Activated T-cell treated with anti-CD3 and anti-CD28 coated beads for 1 hour (primary cell): Measurements from ENCODE around the gene ZNF474.

Experiments used
- DNase-seq: peaks from one replicate; pipeline ENCODE4 v3.0.0-alpha.2; 2020; ENCODE audit warnings: low read depth

Gene ZNF474

DNA sequence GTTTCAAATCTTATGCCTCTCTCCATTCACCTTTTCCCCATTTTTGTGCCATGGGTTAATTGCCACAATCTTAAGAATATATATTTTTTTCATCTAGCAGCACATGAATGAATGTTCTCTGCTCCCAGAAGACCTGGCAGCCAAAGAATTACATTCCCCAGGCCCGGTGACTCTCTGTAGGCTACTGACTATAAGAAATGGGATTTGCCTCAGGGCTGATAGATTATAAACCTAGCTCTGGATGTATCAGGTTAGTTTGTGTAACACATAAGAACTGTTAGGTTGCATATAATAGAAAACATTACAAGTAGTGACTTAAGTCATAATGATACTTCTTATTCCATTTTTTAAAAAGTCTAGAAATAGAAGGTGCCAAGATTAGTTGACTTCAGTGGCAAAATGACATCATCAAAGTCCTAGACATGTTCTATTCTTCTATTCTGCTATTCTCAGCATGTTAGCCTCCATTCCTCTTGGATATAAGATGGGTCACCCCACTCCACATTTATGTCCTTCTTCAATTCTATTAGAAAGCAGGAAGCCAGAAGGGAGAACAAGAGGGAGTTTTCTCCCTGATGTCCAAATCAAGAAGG lies 10.9 kb upstream of the ZNF474 start:
- DNase-seq, result no peak

DNA sequence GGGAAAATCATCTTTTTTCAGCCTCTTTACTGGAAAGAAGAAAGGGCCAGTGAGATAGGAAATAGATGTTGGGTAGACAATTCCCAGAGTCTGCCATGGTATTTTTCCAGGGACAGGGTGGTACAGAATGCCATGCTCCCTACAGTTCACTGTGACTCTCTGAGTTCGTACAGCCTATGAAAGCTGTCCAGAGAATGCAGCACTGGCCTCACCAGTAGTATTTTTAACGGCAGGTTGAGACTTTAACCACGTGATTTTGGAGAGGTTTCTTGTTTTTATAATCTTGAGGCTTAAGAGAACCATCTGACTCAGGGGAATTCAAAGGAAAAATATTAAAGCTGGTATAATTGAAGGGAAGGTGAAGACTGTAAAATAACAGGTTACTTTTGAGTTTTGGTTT lies 10.1 kb upstream of the ZNF474 start:
- DNase-seq, result no peak

DNA sequence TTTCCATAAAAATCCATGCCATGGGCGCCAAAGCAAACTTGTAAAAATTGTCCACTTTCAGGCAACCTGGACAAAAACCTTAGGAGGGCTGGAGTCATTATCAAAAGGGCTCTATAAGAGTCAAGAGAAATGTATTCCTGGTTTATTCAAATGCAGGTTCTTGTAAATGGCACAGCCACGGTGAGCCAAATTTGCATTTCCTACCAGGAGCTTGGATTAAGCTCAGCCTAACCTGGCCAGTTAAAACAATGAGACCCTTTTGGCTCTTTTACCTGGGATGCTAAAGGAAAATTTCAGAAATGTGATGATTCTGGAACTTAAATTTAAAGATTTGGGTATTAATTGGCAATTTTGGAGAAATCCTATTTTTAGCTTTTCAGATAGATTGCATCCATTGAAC lies 8.9 kb upstream of the ZNF474 start:
- DNase-seq, result no peak

DNA sequence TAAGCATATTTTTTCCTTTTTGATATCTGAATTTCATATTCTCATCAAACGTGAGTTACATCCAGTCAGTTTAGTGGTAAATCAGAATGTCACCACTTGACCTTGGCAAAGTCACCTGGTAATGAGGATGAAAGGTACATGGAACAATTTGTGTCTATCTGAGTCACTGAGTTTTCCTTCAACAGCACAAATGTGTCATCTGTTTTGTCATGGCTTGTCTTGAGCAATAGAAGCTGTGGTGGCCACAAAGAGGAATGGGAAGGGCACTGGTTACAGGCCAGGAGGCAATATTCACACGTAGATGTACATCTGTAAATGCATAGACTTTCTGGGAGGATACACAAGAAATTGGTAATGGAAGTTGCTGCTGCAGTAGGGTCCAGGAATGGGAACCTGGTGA lies 8.4 kb upstream of the ZNF474 start:
- DNase-seq, result no peak

DNA sequence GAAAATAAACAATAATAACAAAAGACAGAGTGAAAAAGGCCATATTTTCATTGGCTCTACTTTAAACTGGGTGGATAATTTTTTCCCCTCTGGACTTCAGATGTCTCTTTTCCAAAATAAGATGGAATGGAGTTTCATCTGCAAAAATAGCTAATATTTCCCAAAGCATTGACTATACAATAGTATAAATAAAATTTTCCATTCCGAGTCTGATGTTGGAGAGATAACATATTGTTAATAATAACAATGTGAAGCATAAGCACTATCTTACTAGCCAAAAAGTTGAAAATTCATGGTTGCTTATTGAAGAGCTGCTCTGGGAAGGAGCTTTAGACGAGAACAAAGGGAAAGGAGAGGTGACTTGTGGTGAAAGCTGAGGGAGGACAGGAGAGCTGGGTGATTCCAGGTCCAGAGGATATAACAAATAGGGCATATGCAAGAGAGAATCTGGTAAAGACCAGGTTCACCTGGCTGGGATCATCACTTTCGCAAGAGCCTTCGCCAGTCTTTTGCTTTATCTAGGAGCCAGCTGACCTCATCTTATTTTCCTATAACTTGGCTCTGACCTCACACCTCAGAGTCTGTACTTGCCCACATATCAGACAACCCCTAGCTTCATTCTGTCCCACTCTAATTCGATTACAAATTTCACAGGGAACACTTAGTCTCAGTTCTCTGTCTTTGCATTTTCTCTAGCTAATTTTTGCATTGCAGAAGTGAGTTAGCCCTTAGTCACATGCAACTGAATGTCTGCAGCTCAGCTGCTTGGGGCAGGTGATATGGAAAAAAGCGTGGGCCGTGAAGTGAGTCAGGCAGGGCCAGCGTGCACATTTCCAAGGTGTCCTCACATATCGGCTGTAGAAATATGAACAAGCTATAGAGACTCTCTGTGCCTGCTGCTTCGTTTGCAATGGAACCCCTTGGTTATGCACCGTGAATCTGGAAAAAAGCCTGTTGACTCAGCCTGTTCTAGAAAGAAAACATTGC lies 7.6 kb upstream of the ZNF474 start:
- no peak for DNase-seq

DNA sequence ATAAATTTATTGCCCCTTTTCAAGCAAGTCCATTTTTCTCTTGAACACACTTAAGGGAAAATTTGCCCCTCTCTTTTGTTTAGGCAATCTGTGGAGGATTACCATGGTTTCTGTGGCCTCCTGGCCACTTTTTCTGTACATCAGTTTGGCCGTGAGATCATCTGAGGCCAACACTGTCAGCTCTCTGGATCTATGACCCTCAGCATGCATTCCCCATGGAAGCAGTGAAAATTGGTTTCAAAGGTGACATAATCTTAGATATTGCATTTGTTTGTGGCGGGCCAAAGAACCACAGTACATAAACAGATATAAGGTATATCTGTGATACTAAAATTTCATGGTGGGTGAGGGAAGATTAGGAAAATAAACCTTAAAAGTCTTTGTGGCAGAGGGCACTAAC lies 4.6 kb upstream of the ZNF474 start:
- no peak for DNase-seq

DNA sequence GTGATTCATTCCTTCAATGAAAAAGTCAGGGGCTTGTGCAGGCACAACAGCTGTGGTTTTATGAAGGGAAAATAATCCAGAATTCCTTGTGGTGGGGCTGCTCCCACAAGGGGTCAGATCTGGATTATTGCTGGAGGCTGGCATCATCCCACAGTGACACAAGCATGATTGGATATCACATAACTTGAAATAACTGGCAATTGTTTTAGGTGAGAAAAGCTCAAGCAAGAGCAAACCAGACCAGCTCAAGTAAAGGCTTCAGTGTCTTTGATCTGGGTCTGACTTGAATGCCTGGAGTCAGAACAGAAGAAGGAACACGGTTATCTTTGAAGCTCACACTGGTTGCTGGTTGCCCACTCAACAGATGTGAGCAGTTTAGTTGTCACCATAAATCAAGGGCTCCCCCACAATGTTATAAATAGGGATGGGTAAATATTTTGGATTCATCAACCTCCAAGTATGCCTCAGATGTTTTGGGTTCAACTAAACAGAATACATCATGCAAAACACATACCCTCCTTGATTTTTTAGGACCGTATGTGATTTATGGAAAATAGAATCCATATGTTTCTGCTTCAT lies 3.1 kb upstream of the ZNF474 start:
- no peak for DNase-seq

DNA sequence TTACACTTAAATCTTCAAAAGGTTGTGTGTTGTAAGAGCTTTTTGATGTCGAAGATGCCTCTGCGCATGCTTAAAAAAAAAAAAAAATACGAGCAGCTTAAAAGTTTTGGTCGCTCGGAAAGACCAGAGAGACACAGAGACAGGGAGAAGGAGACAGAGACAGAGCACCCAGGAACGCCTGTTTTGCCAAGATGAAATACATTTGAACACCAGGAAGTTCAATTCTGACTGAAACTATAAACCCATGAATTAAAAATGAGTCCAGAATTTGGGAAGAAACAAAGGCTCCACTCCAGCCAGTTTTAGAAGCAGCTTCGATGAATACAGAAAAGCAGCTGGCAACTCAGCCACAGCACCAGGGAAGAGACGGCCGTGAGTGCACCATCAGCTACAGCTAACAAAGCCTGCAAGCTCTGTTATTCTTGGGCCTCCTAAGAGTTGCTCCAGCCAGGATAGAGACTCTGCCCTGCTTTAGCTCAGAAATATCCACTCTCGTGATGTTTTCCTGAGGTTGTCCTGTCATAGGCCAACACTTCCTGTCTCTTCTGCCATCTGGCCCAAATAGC lies 2.5 kb upstream of the ZNF474 start:
- no peak for DNase-seq

DNA sequence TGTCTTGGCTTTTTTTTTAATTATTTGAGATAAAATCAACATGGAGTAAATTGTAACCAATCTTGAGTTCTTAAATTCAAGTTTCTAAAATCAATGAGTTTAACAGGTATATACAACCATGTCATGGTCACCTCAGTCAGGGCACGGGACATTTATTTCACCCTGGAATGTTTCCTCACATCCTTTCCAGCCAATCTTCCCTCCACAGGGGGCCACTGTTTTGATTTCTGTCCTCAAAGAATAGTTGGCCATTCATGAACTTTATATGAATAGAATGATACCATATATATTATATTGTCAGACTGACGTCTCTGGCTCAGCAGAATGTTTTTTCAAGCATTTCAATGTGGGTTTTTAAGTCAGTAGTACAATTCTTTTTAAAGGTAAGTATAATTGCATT lies 806 bp downstream of the ZNF474 start:
- no peak for DNase-seq

DNA sequence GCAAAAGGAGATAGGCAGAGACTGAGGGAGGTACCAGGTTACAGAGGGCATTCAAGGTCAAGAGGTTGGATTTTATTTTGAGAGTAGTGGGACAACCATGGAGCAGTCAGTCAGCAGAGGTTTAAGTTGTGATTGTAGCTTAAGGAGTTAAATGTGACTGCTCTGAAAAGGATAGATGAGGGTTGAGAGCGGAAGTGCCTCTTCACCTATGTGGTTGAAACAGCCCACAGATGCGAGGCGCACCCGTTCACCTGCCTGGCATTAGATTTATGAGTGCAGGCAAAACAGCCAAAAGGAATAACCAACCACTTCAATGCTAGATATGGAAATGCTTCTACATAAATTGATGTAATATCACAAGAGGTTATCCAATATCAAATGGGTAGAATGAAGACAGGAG lies 8.4 kb downstream of the ZNF474 start:
- no peak for DNase-seq

DNA sequence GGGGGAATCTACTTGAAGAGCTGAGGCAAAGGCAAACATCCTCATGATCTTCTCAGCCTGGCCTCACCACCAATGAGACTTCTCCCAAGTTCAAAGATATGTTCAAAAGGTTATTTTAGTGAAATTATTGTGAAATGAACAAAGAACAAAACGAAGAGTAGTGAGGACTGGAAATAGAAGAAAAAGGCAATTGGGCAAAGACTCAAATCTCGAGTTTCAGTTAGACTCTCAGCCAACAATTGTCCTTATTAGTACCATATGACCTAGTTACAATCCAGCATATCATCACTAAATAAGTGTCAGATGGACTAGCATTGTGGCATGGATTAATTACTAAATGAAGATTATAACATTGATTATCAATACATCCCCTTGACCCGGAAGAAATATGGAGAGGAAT lies 9.0 kb downstream of the ZNF474 start:
- DNase-seq, result no peak

DNA sequence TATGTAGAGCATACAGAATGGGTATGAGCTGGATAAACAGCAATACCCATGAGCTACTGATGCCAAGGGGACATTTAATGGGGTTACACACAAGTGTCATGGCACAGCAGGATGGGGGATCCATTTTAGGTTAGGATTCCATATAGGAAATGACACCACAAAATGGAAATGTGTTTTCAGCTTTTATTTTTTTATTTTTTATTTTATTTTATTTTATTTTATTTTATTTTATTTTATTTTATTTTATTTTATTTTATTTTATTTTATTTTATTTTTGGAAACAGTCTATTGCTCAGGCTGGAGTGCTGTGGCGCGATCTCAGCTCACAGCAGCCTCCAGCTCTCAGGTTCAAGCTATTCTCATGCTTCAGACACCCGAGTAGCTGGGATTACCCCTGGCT lies 11.6 kb downstream of the ZNF474 start:
- DNase-seq, result no peak

DNA sequence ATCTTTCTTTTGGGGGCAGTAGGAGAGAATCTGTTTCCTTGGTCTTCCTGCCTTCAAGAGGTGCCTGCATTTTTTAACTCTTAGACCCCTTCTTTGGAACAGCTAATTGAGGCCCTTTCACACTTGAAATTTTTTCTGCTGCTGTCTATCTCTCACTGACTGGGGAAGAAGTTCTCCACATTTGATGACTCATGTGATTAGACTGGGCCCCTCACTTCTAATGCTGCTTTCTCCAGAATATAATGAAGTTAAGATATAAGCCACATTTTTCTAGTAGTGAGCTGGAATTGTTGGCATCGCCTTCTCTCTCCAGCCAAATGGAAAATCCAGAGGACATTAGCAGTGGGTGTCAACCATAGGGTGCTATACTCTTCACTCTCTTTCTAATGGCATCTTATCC lies 12.4 kb downstream of the ZNF474 start:
- DNase-seq, result no peak

DNA sequence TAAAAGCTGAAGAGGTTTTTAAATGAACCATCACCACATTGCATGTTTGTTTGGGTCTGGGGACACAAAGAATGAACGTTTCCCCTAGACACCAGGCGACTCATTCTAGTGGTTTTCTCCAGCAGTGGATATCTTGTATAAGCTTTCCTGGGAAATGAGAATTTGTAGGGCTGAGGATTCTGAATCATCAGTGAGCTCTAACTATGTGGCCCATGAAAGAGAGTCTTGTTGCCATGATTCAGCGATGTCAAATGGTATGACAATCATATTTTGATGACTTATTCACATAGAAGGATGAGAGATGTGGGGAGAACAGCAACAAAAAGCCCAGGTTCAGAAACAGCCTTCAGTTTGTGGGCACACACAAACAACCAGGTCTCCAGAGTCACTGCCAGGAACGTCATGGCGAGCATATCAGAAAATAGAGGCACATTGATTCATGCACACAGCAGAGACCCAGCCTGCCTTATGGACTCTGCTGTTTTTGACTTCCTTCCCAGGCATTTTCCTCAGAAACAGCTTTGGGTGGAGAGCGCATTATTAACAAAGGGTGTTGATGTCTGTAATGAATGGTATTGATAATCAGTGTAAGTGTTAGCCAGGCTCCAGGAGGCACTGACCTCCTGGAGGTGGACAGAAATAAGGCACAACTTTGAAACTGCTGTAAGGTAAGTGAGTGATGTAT lies 13.3 kb downstream of the ZNF474 start:
- no peak for DNase-seq

DNA sequence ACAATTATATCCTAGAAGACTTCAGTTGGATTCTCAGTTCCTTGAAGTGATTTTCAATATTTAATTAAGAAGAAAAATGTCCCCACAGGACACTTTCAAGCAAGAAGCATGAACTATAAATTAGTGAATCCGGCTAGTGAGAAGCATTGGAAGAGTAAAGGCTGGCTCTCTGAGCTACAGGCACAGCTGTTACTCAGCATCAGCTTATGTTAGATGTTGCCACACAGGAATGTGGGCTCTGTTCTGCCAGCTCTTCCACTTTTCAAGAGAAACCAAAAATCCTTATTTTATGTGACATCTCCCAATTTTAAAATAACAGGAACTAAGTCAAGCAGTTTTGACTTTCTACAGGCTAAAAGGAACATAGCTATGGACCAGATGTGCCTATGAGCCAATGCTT lies 14.9 kb downstream of the ZNF474 start:
- no peak for DNase-seq

DNA sequence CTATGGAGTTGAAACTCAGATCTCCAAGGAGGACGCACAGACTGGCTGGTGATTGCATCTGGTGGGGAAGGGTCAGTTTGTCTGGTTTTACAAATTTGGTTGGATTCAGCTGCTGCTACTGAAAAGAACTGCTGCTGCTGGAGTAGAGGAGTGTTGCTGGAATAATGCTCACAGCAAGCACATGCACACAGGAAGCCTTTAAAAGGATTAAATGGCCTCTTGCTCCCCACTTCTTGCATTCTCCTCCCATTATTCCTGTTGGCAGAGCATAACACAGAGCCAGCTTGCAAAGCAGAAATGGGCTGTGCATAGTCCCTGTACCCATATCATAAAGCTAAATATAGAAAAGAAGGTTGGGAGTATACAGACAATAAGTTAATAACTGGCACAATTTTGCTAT lies 16.6 kb downstream of the ZNF474 start:
- no peak for DNase-seq

DNA sequence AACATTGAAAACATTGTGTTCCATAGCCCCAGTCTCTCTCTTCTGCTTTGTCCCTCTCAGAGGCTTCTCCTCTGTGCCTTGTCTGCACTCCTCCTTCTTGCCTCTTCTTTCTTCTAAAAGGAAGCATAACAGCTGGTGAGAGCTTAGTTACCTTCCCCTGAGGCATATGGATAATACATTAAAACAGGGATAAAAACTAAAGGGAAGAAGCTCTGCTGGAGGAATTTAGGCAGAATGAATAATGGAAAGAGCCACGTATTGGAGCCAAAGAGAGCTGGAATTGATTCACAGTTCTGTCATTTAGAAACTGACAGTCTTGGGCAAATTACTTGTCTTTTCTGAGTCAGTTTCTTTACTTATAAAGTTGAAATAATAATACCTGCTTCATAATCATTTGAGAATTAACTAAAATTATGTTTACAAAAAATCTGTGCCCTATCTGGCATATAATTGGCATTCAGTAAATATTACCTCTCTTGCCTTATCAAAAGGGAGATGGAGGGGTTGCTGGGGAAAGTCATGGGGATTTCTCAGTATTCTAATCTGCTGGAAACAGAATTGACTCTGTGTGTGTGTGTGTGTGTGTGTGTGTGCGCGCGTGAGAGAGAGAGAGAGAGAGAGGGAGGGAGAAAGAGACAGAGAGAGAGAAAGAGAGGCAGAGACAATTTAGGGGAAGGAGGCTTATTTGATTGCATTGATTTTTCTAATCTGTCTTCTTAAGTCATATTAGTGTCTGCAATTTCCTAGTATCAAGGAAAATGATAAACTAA lies 20.2 kb downstream of the ZNF474 start:
- no peak for DNase-seq

DNA sequence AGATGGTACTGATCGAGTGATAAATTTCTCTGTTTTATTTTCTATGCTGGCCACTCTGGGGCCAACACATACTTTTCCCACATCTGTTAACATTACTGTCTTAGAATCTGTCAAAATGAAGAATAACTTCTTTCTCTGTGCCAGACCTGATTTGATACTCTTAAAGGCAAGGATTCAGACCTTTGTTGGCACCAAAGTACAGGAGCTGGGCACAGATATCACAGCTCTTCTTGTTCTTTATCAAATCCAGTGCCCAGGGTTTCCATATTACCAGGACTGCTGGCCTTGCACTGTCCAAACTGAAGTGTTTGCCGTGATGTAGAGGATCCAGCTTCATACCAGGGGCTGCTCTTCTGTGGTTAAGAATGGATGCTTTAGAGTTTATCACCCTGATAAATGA lies 20.9 kb downstream of the ZNF474 start:
- no peak for DNase-seq

DNA sequence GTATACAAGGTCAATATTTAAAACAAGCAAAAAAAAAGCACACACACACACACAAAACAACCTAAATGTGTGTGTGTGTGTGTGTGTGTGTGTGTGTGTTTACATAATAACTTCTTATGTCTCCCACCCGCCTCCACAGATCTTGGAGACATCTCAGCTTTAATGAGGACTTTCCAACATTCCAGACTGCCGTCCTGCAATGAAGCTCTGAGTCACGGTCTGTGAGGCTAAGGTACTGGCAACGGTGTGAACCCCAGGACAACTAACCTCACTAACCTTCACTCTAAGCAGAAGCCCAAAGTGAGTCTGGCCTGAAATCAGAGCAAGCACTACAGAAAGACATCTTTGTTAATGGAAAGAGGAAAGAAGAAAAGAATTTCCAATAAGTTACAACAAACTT lies 22.3 kb downstream of the ZNF474 start:
- no peak for DNase-seq

DNA sequence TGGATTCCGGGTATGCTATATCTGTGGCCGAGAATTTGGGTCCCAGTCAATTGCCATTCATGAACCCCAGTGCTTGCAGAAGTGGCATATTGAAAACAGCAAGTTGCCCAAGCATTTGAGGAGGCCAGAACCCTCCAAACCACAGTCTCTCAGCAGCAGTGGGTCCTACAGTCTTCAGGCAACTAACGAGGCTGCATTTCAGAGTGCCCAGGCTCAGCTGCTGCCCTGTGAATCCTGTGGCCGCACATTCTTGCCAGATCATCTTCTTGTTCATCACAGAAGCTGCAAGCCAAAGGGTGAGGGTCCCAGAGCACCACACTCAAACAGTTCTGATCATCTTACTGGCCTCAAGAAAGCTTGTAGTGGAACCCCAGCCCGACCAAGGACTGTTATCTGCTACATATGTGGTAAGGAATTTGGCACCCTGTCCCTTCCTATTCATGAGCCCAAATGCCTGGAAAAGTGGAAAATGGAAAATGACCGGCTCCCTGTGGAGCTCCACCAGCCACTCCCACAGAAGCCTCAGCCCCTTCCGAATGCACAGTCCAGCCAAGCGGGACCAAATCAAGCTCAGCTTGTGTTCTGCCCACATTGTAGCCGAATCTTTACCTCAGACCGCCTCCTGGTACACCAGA lies 23.0 kb downstream of the ZNF474 start:
- DNase-seq, result no peak

DNA sequence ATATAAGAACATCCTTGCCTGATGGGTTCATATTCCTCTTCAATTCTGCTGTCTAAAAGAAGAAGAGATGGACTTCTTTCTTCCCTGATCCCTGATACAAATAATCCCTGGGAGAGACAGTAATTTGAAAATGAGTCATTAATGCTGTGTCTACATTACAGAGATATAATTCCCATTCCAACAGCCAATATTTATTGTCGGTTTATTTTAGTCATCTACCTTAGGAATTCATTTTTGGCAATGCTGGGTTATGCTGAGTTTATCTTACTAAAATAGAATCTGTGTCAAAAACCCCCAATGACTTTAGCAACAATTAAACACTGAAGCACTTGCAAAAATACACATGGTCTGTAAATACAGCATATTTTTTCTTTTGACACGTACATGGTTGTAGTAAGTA lies 23.9 kb downstream of the ZNF474 start:
- no peak for DNase-seq
